H1 (cell line): ENCODE results near the gene ARHGAP42. TPM values are rescaled to one million over a fixed set of nuclear protein-coding genes. Genes with fewer than 3 reads are reported as not detected.

Experiments used
- CTCF ChIA-PET: fragments of 300-600 bp; sonication (Branson Sonifier 250); formaldehyde crosslinking; loops from one replicate; lab custom pipeline; 2021; ENCODE audit not compliant: partially characterized antibody; lab: Charles Lee
- POLR2A ChIA-PET: fragments of 300-600 bp; sonication (Branson Sonifier 250); formaldehyde crosslinking; loops from one replicate; lab custom pipeline; 2021; ENCODE audit warnings: inconsistent platforms; ENCODE audit not compliant: partially characterized antibody; lab: Charles Lee
- DNase-seq, 2 experiments: peaks; one replicate each; pipeline versions ENCODE4 v3.0.0 to v3.0.0-alpha.2; 2010 to 2022; ENCODE audit warnings: low spot score in 2 of 2, low read depth in 1 of 2, mixed read lengths in 1 of 2
- FAIRE-seq: peaks from 2 replicates; lab custom pipeline; 2011; peaks lifted over from hg19 to GRCh38; lab: Jason Lieb, UNC
- H2AFZ ChIP-seq: 2 replicates; pipeline ENCODE4 v1.8.1; 2012; ENCODE audit warnings: low read length, inconsistent platforms
- H2AK5ac ChIP-seq: 2 replicates; pipeline ENCODE4 v1.6.1; 2013; ENCODE audit warnings: low read depth, low read length
- H2BK120ac ChIP-seq: replicated peaks from 2 replicates; pipeline ENCODE3; 2013; ENCODE audit warnings: low read depth, low read length, inconsistent platforms
- H2BK12ac ChIP-seq: 2 replicates; pipeline ENCODE4 v1.6.1; 2013; ENCODE audit warnings: low read depth, low read length
- H2BK15ac ChIP-seq: 2 replicates; pipeline ENCODE4 v1.6.1; 2013; ENCODE audit warnings: low read length
- H2BK20ac ChIP-seq: 2 replicates; pipeline ENCODE4 v1.6.1; 2013; ENCODE audit warnings: low read length
- H2BK5ac ChIP-seq: 2 replicates; pipeline ENCODE4 v1.6.1; 2013; ENCODE audit warnings: low read depth, low read length
- H3K14ac ChIP-seq: 2 replicates; pipeline ENCODE4 v1.6.1; 2013; ENCODE audit warnings: inconsistent platforms; ENCODE audit not compliant: insufficient read length
- H3K18ac ChIP-seq: 2 replicates; pipeline ENCODE4 v1.6.1; 2013; ENCODE audit warnings: low read length; ENCODE audit errors: extremely low read depth
- H3K23ac ChIP-seq: 2 replicates; pipeline ENCODE4 v1.6.1; 2013; ENCODE audit warnings: inconsistent platforms; ENCODE audit not compliant: insufficient read length
- H3K23me2 ChIP-seq: 2 replicates; pipeline ENCODE4 v1.6.1; 2013; ENCODE audit warnings: low read depth, low read length
- H3K27ac ChIP-seq: 2 replicates; pipeline ENCODE4 v1.6.1; 2011; ENCODE audit warnings: low read depth, low read length, inconsistent platforms
- H3K27me3 ChIP-seq, 4 experiments: replicated peaks in 1 of 4; 1 replicate in 1 of 4; 2 replicates in 3 of 4; pipeline versions ENCODE4 v1.6.1 to v1.8.1; 2011 to 2013; ENCODE audit warnings: low read length in 3 of 4, mild to moderate bottlenecking in 3 of 4, inconsistent platforms in 2 of 4, mixed read lengths in 2 of 4, moderate library complexity in 1 of 4; ENCODE audit not compliant: control insufficient read depth in 3 of 4, insufficient read depth in 3 of 4; ENCODE audit errors: extremely low read depth in 1 of 4
- H3K36me3 ChIP-seq, 4 experiments: 2 replicates each; pipeline versions ENCODE4 v1.6.1 to v1.8.1; 2011 to 2013; ENCODE audit warnings: mild to moderate bottlenecking in 4 of 4, low read length in 3 of 4, moderate library complexity in 2 of 4, control low read depth in 1 of 4, inconsistent platforms in 1 of 4; ENCODE audit not compliant: insufficient read depth in 4 of 4, control insufficient read depth in 2 of 4
- H3K4ac ChIP-seq: replicated peaks from 2 replicates; pipeline ENCODE3; 2013; ENCODE audit warnings: low read length, low read depth, mixed read lengths, inconsistent platforms; ENCODE audit not compliant: insufficient read length
- H3K4me1 ChIP-seq, 4 experiments: replicated peaks in 1 of 4; 1 replicate in 1 of 4; 2 replicates in 3 of 4; pipeline versions ENCODE4 v1.6.1 to v1.8.1; 2011 to 2013; ENCODE audit warnings: low read length in 3 of 4, inconsistent platforms in 2 of 4, mixed read lengths in 1 of 4; ENCODE audit not compliant: insufficient read depth in 4 of 4, control insufficient read depth in 3 of 4
- H3K4me2 ChIP-seq, 2 experiments: 2 replicates each; pipeline versions ENCODE4 v1.6.1 to v1.8.1; 2011 to 2013; ENCODE audit warnings: low read depth in 2 of 2, low read length in 2 of 2, control low read depth in 1 of 2, inconsistent platforms in 1 of 2, mild to moderate bottlenecking in 1 of 2; ENCODE audit not compliant: insufficient read depth in 1 of 2
- H3K4me3 ChIP-seq, 4 experiments: fragments of 200-600, 300-600 bp in 1 of 4; sonication (generic), shearing (Covaris generic), sonication (Bioruptor Twin) in 1 of 4; 2 replicates each; pipeline versions ENCODE4 v1.5.1 to v1.8.1; 2011 to 2016; ENCODE audit warnings: low read length in 4 of 4, low read depth in 3 of 4, control low read depth in 2 of 4, inconsistent platforms in 2 of 4, mild to moderate bottlenecking in 2 of 4, mixed read lengths in 1 of 4, moderate library complexity in 1 of 4; ENCODE audit not compliant: insufficient read depth in 2 of 4; ENCODE audit errors: extremely low read depth in 1 of 4
- H3K56ac ChIP-seq: replicated peaks from 2 replicates; pipeline ENCODE3; 2013; ENCODE audit warnings: low read depth, mild to moderate bottlenecking, mixed read lengths, low read length, inconsistent platforms; ENCODE audit not compliant: insufficient read length
- H3K79me1 ChIP-seq: 2 replicates; pipeline ENCODE4 v1.6.1; 2013; ENCODE audit warnings: low read depth, low read length, control low read depth
- H3K79me2 ChIP-seq, 2 experiments: 2 replicates each; pipeline versions ENCODE4 v1.6.1 to v1.8.1; 2012 to 2013; ENCODE audit warnings: low read length in 2 of 2, mild to moderate bottlenecking in 2 of 2, inconsistent platforms in 1 of 2; ENCODE audit not compliant: insufficient read depth in 2 of 2, control insufficient read depth in 1 of 2
- H3K9ac ChIP-seq, 4 experiments: replicated peaks in 1 of 4; 1 replicate in 1 of 4; 2 replicates in 3 of 4; pipeline versions ENCODE4 v1.6.1 to v1.8.1; 2011 to 2013; ENCODE audit warnings: low read depth in 3 of 4, low read length in 3 of 4, control low read depth in 2 of 4, mild to moderate bottlenecking in 2 of 4, moderate library complexity in 2 of 4, inconsistent platforms in 1 of 4; ENCODE audit errors: extremely low read depth in 1 of 4
- H3K9me3 ChIP-seq, 2 experiments: 2 replicates each; pipeline versions ENCODE4 v1.6.1 to v1.8.1; 2012 to 2013; ENCODE audit warnings: mild to moderate bottlenecking in 2 of 2, moderate library complexity in 2 of 2, control low read depth in 1 of 2, inconsistent platforms in 1 of 2, low read depth in 1 of 2, low read length in 1 of 2, mixed read lengths in 1 of 2; ENCODE audit not compliant: insufficient read depth in 2 of 2
- H4K20me1 ChIP-seq, 2 experiments: replicated peaks in 1 of 2; 2 replicates each; pipeline versions ENCODE3 to v1.8.1; 2011 to 2013; ENCODE audit warnings: inconsistent platforms in 2 of 2, low read length in 2 of 2, mild to moderate bottlenecking in 1 of 2; ENCODE audit not compliant: insufficient read depth in 2 of 2, control insufficient read depth in 1 of 2
- H4K5ac ChIP-seq: 2 replicates; pipeline ENCODE4 v1.6.1; 2013; ENCODE audit warnings: low read length, low read depth, mixed read lengths, inconsistent platforms; ENCODE audit not compliant: insufficient read length
- H4K8ac ChIP-seq: 2 replicates; pipeline ENCODE4 v1.8.0; 2013; ENCODE audit warnings: mild to moderate bottlenecking, moderate library complexity, low read length, inconsistent platforms; ENCODE audit not compliant: insufficient read depth; ENCODE audit errors: extremely low read depth
- H4K91ac ChIP-seq: replicated peaks from 2 replicates; pipeline ENCODE3; 2013; ENCODE audit warnings: low read length, mixed read lengths, inconsistent platforms; ENCODE audit not compliant: insufficient read length
- ASH2L ChIP-seq: fragments of 200-600, 300-600 bp; sonication (generic); IDR thresholded peaks from one replicate; pipeline ENCODE4 v1.7.1; 2017; ENCODE audit warnings: low read length
- ATF2 ChIP-seq: IDR thresholded peaks from 2 replicates; pipeline ENCODE4 v1.6.1; 2012; ENCODE audit warnings: low read length, inconsistent platforms
- CBX5 ChIP-seq: fragments of 300-800, 300-1000 bp; sonication (generic); IDR thresholded peaks from 2 replicates; pipeline ENCODE4 v1.7.1; 2016; ENCODE audit warnings: antibody characterized with exemption, low read length, low read depth
- CHD2 ChIP-seq: IDR thresholded peaks from 2 replicates; pipeline ENCODE4 v1.6.1; 2012; ENCODE audit warnings: low read length, improper control_type of control experiment
- GTF2F1 ChIP-seq: IDR thresholded peaks from 2 replicates; pipeline ENCODE4 v1.6.1; 2012; ENCODE audit warnings: low read depth, low read length, improper control_type of control experiment, borderline replicate concordance
- JUND ChIP-seq: IDR thresholded peaks from 2 replicates; pipeline ENCODE4 v1.6.1; 2011; ENCODE audit warnings: mild to moderate bottlenecking, improper control_type of control experiment, low read length
- NANOG ChIP-seq: IDR thresholded peaks from 2 replicates; pipeline ENCODE4 v1.6.1; 2011; ENCODE audit warnings: low read length, low read depth, mild to moderate bottlenecking, inconsistent platforms; ENCODE audit not compliant: insufficient read depth, poor library complexity, severe bottlenecking
- PHF8 ChIP-seq: fragments of 200-600 bp; sonication (generic); conservative IDR thresholded peaks from 2 replicates; pipeline ENCODE4 v1.7.1; 2012; ENCODE audit warnings: low read depth, mild to moderate bottlenecking, inconsistent platforms, low read length, moderate library complexity
- SUZ12 ChIP-seq: fragments of 200-600 bp; sonication (generic); IDR thresholded peaks from 2 replicates; pipeline ENCODE4 v1.6.1; 2012; ENCODE audit warnings: mild to moderate bottlenecking, inconsistent platforms, low read length, moderate library complexity, mixed read lengths
- TAF1 ChIP-seq: IDR thresholded peaks from 2 replicates; pipeline ENCODE4 v1.6.1; 2011; ENCODE audit warnings: mild to moderate bottlenecking, low read depth, low read length
- ZNF274 ChIP-seq: IDR thresholded peaks from 2 replicates; pipeline ENCODE4 v1.7.0; 2012; ENCODE audit warnings: low read length, borderline replicate concordance; ENCODE audit errors: extremely low read depth
- WGBS, 2 experiments: shearing (Covaris generic) in 1 of 2; methylation state at CpG; one replicate each; pipeline versions ENCODE4 v1.1.6 to v1.1.7; 2013 to 2015; ENCODE audit warnings: low lambda C conversion rate in 2 of 2, mixed read lengths in 2 of 2, inconsistent platforms in 1 of 2, low coverage in 1 of 2, missing lambda C conversion rate in 1 of 2; ENCODE audit not compliant: insufficient replicate concordance in 2 of 2, insufficient coverage in 1 of 2, insufficient read length in 1 of 2; ENCODE audit errors: extremely low coverage in 1 of 2, missing lambda C conversion rate in 1 of 2; 5-methylcytosine and 5-hydroxymethylcytosine counted together
- polyA plus RNA-seq, 7 experiments: library from polyadenylated mRNA; depleted of rRNA in 3 of 7; stranded (reverse) in 5 of 7; unstranded in 2 of 7; fragments of >200 nt in 5 of 7; fragments of 200-250 nt in 2 of 7; gene quantifications; 1 replicate in 5 of 7; 2 replicates in 1 of 7; 4 replicates in 1 of 7; pipeline versions ENCODE4 v1.2.1 to v1.2.3, GENCODE V29; 2011 to 2013; ENCODE audit warnings: missing spikeins in 2 of 7, mixed read lengths in 2 of 7
- total RNA-seq: library from RNA; stranded (reverse); fragmentation: NEBNext Ultra II Directional; extraction: Animal tissue kit (Norgen Biotek cat#: 25700); gene quantifications from 2 replicates; pipeline ENCODE4 v1.2.1, GENCODE V29; 2021

Gene ARHGAP42
- total and polyA plus RNA-seq, 2 of the 8 experiments (the other 6 are each of a cell fraction or from before 2014, with no cell fraction given) = 22.2 to 33.5 TPM

- H3K79me2 ChIP-seq = peaks cover 0 to 54% of the 10 kb centered on the region in 2 experiments; a peak in 2 of 4 replicates
- FAIRE-seq = no peak
- H3K4ac ChIP-seq = no peak overlapping the region
- H3K4me3 ChIP-seq = no peak overlapping the region
- no peak overlapping the region for H3K23ac ChIP-seq
- H3K18ac ChIP-seq = no peak overlapping the region; the same call in 1 of the 2 replicates
- POLR2A ChIA-PET = no interaction called here
- peaks cover 10 to 17% (median 15%) of the 10 kb centered on the region in 4 experiments for H3K4me1 ChIP-seq
- no peak overlapping the region for H2AFZ ChIP-seq
- peak overlapping the region; percentile 38 for H2BK120ac ChIP-seq
- no peaks in the 10 kb centered on the region for H3K9me3 ChIP-seq
- no peak overlapping the region for H2BK5ac ChIP-seq
- H3K79me1 ChIP-seq = no peaks in the 10 kb centered on the region; the same call in 1 of the 2 replicates
- WGBS, 2 experiments = 94% methylated on average over 1 of the region's 1 CpG; no CpG with 5 or more reads in 1 of the 2 experiments
- no peak overlapping the region for H4K5ac ChIP-seq
- H3K27me3 ChIP-seq = no peaks in the 10 kb centered on the region
- DNase-seq = no peak
- no peak overlapping the region for H3K56ac ChIP-seq
- TF ChIP-seq NANOG (no peak), SUZ12 (no peak), ZNF274 (no peak), CBX5 (no peak), PHF8 (no peak), CHD2 (no peak), TAF1 (no peak), JUND (no peak), ATF2 (no peak), GTF2F1 (no peak), ASH2L (no peak)
- TF ChIP-seq, all 59 proteins: peak for 0
- H3K14ac ChIP-seq = no peak overlapping the region
- no peak overlapping the region for H2BK12ac ChIP-seq
- H3K27ac ChIP-seq = no peak overlapping the region
- no peak overlapping the region for H3K4me2 ChIP-seq
- H2AK5ac ChIP-seq = no peak overlapping the region
- H2BK15ac ChIP-seq = no peak overlapping the region
- H4K8ac ChIP-seq = no peak overlapping the region
- no peaks in the 10 kb centered on the region for H3K23me2 ChIP-seq
- H3K36me3 ChIP-seq = no peaks in the 10 kb centered on the region
- no peak overlapping the region for H4K91ac ChIP-seq
- H4K20me1 ChIP-seq = no peaks in the 10 kb centered on the region
- H3K9ac ChIP-seq = no peak overlapping the region
- CTCF ChIA-PET = interaction anchor here (0.6 to 1.5 kb wide), 5 partner anchors 12 to 1594 kb away, joined by 3 to 4 read pairs (median 3); no protein-coding TSS in a partner anchor
- H2BK20ac ChIP-seq = no peak overlapping the region
Measured at GRCh38 chr11:100731471-100731870, 44.4 kb downstream of the ARHGAP42 start.
